B cell (primary cell): ENCODE results near the gene SMU1. TPM values are rescaled to one million over a fixed set of nuclear protein-coding genes. Genes with fewer than 3 reads are reported as not detected.

Source experiments
- ATAC-seq: fragments of 200-7000 bp; cut with Tn5 transposase; one replicate; pipeline ENCODE4 v1.10.0; 2021; ENCODE audit warnings: low read depth, mild to moderate bottlenecking, moderate number of reproducible peaks, moderate library complexity
- CTCF ChIA-PET: fragments of 350-600 bp; sonication (Branson Sonifier 250); formaldehyde crosslinking; loops from one replicate; lab custom pipeline; 2021; ENCODE audit warnings: antibody characterized with exemption, inconsistent platforms; lab: Charles Lee
- POLR2A ChIA-PET: fragments of 350-600 bp; sonication (Branson Sonifier 250); formaldehyde crosslinking; loops from one replicate; lab custom pipeline; 2021; ENCODE audit warnings: antibody characterized with exemption; lab: Charles Lee
- DNase-seq: peaks from one replicate; pipeline ENCODE4 v3.0.0; 2013
- H2AFZ ChIP-seq: 2 replicates; pipeline ENCODE4 v1.6.1; 2012; ENCODE audit warnings: mild to moderate bottlenecking, low read depth, low read length; ENCODE audit not compliant: insufficient read depth, poor library complexity, severe bottlenecking
- H3K27ac ChIP-seq, 2 donors: 1 replicate in 1 of 2; 2 replicates in 1 of 2; pipeline ENCODE4 v1.5.1; 2012 to 2013; ENCODE audit warnings: low read length in 2 of 2, mild to moderate bottlenecking in 2 of 2, moderate library complexity in 1 of 2
- H3K27me3 ChIP-seq, 4 experiments: fragments of 200-600 bp in 1 of 4; sonication (generic) in 1 of 4; replicated peaks in 1 of 4; 1 replicate in 2 of 4; 2 replicates in 2 of 4; pipeline versions ENCODE4 v1.6.1 to v1.7.0; 2013 to 2016; ENCODE audit warnings: low read length in 3 of 4, mild to moderate bottlenecking in 2 of 4, mixed read lengths in 1 of 4, moderate library complexity in 1 of 4; ENCODE audit not compliant: insufficient read depth in 4 of 4, control insufficient read depth in 3 of 4; ENCODE audit errors: control extremely low read depth in 1 of 4
- H3K36me3 ChIP-seq, 2 experiments: replicated peaks in 1 of 2; 1 replicate in 1 of 2; 2 replicates in 1 of 2; pipeline versions ENCODE4 v1.6.1 to v1.7.1; 2013; ENCODE audit warnings: low read length in 1 of 2; ENCODE audit not compliant: insufficient read depth in 2 of 2, control insufficient read depth in 1 of 2; ENCODE audit errors: control extremely low read depth in 1 of 2, extremely low read depth in 1 of 2
- H3K4me1 ChIP-seq, 2 donors: fragments of 200-600 bp in 1 of 2; sonication (generic) in 1 of 2; 1 replicate in 1 of 2; 2 replicates in 1 of 2; pipeline versions ENCODE4 v1.5.1 to v1.6.1; 2013 to 2017; ENCODE audit warnings: low read length in 2 of 2; ENCODE audit not compliant: control insufficient read depth in 2 of 2, insufficient read depth in 2 of 2
- H3K4me2 ChIP-seq: replicated peaks from 2 replicates; pipeline ENCODE3; 2012; ENCODE audit warnings: mild to moderate bottlenecking, low read depth, low read length; ENCODE audit not compliant: poor library complexity, severe bottlenecking
- H3K4me3 ChIP-seq, 5 experiments: fragments of 200-600 bp in 1 of 5; sonication (generic) in 1 of 5; 1 replicate in 3 of 5; 2 replicates in 2 of 5; pipeline versions ENCODE4 v1.5.1 to v1.7.0; 2011 to 2016; ENCODE audit warnings: low read length in 4 of 5, mild to moderate bottlenecking in 4 of 5, low read depth in 2 of 5, control low read depth in 1 of 5, moderate library complexity in 1 of 5; ENCODE audit not compliant: insufficient read depth in 1 of 5; ENCODE audit errors: control extremely low read depth in 1 of 5, extremely low read depth in 1 of 5
- H3K79me2 ChIP-seq: fragments of 200-600 bp; sonication (generic); one replicate; pipeline ENCODE4 v1.6.0; 2016; ENCODE audit warnings: low read length; ENCODE audit not compliant: control insufficient read depth, insufficient read depth
- H3K9ac ChIP-seq: fragments of 200-600 bp; sonication (generic); 2 replicates; pipeline ENCODE4 v1.6.1; 2017; ENCODE audit warnings: mild to moderate bottlenecking, low read length, moderate library complexity
- H3K9me3 ChIP-seq, 3 donors: one replicate each; pipeline versions ENCODE4 v1.6.1 to v1.7.1; 2013; ENCODE audit warnings: low read length in 2 of 3; ENCODE audit not compliant: control insufficient read depth in 2 of 3, insufficient read depth in 1 of 3; ENCODE audit errors: control extremely low read depth in 1 of 3
- H4K20me1 ChIP-seq: 2 replicates; pipeline ENCODE4 v1.6.0; 2012; ENCODE audit warnings: mild to moderate bottlenecking, low read length; ENCODE audit not compliant: insufficient read depth, control insufficient read depth, poor library complexity, severe bottlenecking
- H3K27ac Mint-ChIP-seq: one replicate; pipeline ENCODE4 v1.8.0; 2021; ENCODE audit warnings: mixed read lengths
- H3K27me3 Mint-ChIP-seq: one replicate; pipeline ENCODE4 v1.8.0; 2021; ENCODE audit warnings: mixed read lengths
- H3K4me1 Mint-ChIP-seq: one replicate; pipeline ENCODE4 v1.8.0; 2021; ENCODE audit warnings: mixed read lengths
- H3K4me3 Mint-ChIP-seq: one replicate; pipeline ENCODE4 v1.8.0; 2021; ENCODE audit warnings: mixed read lengths
- H3K9me3 Mint-ChIP-seq: one replicate; pipeline ENCODE4 v1.8.0; 2022; ENCODE audit warnings: mixed read lengths; ENCODE audit not compliant: insufficient read depth
- EZH2 ChIP-seq: IDR thresholded peaks from 2 replicates; pipeline ENCODE4 v1.6.1; 2012; ENCODE audit warnings: borderline replicate concordance, low read depth, mild to moderate bottlenecking, moderate library complexity, low read length; ENCODE audit not compliant: insufficient read depth, poor library complexity, severe bottlenecking
- WGBS: methylation state at CpG from one replicate; pipeline ENCODE4 v1.1.5; 2013; ENCODE audit warnings: missing lambda C conversion rate; ENCODE audit not compliant: insufficient coverage; 5-methylcytosine and 5-hydroxymethylcytosine counted together
- intact Hi-C: fragments of 100-400 bp; cut with micrococcal nuclease; formaldehyde crosslinking; loops from one replicate; pipeline ENCODE4 v1.10.0; 2022
- polyA plus RNA-seq: library from polyadenylated mRNA; depleted of rRNA; stranded (reverse); fragments of >200 nt; gene quantifications from 2 replicates; pipeline ENCODE4 v1.2.3, GENCODE V29; 2012
- total RNA-seq, 2 donors: library from RNA; stranded (reverse); fragments of 120-200 nt in 1 of 2; gene quantifications; 1 replicate in 1 of 2; 2 replicates in 1 of 2; pipeline versions ENCODE4 v1.2.3 to v1.2.4, GENCODE V29; 2013 to 2022
- TF ChIP-seq, protein P1 (sequence below): fragments of 200-600 bp; IDR thresholded peaks from one replicate; pipeline ENCODE4 v1.8.0; 2022; ENCODE audit warnings: antibody characterized with exemption, mild to moderate bottlenecking

The SMU1 gene
- total and polyA plus RNA-seq, 2 donors (not counting 1 experiment from before 2014, with no cell fraction given): 6.2 to 26.3 TPM

DNA sequence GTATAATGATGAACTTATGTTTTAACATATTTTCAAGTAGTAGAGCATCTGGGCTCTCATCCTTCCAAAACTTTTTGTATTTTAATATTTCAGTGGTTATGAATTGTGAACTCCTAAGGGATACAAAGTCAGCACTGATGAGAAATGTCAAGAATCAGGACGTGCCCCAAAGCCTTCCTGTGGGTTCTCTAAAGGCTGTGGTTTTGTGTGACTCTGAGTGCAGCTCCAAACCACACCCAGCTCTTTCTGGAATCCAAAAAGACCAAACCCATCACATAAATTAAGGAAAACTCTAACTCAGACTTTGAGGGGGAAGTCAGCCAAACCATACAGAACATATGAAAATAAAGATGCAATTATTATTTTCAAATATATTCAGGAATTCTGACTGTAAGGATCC lies 40.8 kb upstream of the SMU1 start:
- Mint-ChIP-seq H3K4me3 (peak overlapping the region; percentile 29), H3K27me3 (no peaks in the 10 kb centered on the region), H3K9me3 (no peaks in the 10 kb centered on the region), H3K4me1 (peaks cover 56% of the 10 kb centered on the region), H3K27ac (peak overlapping the region; percentile 96)
- Histone ChIP-seq H3K4me3 (no peak overlapping the region), H4K20me1 (peaks cover 17% of the 10 kb centered on the region), H3K27ac (peak overlapping the region; percentile 69 to 84), H3K9ac (peak overlapping the region; percentile 41), H3K4me2 (peak overlapping the region; percentile 53), H3K9me3 (no peaks in the 10 kb centered on the region), H3K27me3 (no peaks in the 10 kb centered on the region), H3K4me1 (peaks cover 33 to 46% of the 10 kb centered on the region in 2 donors), H3K36me3 (peaks cover 8 to 77% of the 10 kb centered on the region in 2 experiments), H3K79me2 (peaks cover 88% of the 10 kb centered on the region), H2AFZ (no peak overlapping the region)
- intact Hi-C loops: no loop called here
- ChIA-PET POLR2A (interaction anchor here (1.0 kb wide), 1 partner anchor 45 kb away, joined by 3 read pairs; no protein-coding TSS in a partner anchor), CTCF (interaction anchor here (0.7 to 3.8 kb wide), 4 partner anchors 9 to 109 kb away, joined by 3 to 16 read pairs (median 3); no protein-coding TSS in a partner anchor)
- TF ChIP-seq, protein P1, sequence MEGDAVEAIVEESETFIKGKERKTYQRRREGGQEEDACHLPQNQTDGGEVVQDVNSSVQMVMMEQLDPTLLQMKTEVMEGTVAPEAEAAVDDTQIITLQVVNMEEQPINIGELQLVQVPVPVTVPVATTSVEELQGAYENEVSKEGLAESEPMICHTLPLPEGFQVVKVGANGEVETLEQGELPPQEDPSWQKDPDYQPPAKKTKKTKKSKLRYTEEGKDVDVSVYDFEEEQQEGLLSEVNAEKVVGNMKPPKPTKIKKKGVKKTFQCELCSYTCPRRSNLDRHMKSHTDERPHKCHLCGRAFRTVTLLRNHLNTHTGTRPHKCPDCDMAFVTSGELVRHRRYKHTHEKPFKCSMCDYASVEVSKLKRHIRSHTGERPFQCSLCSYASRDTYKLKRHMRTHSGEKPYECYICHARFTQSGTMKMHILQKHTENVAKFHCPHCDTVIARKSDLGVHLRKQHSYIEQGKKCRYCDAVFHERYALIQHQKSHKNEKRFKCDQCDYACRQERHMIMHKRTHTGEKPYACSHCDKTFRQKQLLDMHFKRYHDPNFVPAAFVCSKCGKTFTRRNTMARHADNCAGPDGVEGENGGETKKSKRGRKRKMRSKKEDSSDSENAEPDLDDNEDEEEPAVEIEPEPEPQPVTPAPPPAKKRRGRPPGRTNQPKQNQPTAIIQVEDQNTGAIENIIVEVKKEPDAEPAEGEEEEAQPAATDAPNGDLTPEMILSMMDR: no peak
- TF ChIP-seq EZH2: no peak
- no CpG with 5 or more reads among the region's 1 CpG for WGBS
- no peak for DNase-seq
- ATAC-seq: no peak

DNA sequence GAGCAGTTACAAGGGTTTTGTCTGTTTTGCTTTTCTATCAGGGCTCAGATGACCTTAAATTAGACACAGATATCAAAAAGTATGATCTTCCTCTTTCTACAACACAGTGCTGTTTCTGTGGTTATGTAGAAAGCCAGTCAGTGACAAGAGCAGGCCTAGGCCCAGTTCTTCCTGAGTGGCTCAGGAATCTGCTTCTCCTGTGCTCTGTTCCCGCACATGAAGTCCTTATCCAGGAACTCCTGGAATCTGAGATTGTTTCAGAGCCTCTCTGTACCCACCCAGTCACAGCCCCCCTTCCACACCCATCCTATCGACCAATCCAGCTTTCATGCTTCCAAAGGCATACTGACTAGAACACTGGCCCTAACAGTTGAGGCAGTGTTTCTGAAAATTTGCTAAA lies 40.4 kb upstream of the SMU1 start:
- H3K9me3 ChIP-seq: no peaks in the 10 kb centered on the region
- peak overlapping the region; percentile 41 for H3K9ac ChIP-seq
- no peak overlapping the region for H3K4me3 ChIP-seq
- no peak overlapping the region for H2AFZ ChIP-seq
- Mint-ChIP-seq H3K27ac (peak overlapping the region; percentile 96), H3K4me1 (peaks cover 55% of the 10 kb centered on the region), H3K4me3 (peak overlapping the region; percentile 76), H3K9me3 (no peaks in the 10 kb centered on the region), H3K27me3 (no peaks in the 10 kb centered on the region)
- peak; percentile 53 for DNase-seq
- intact Hi-C loops: no loop called here
- H3K4me2 ChIP-seq: peak overlapping the region; percentile 53
- peak overlapping the region; percentile 69 to 84 for H3K27ac ChIP-seq
- H3K36me3 ChIP-seq: peaks cover 8 to 77% of the 10 kb centered on the region in 2 experiments
- H3K79me2 ChIP-seq: peaks cover 87% of the 10 kb centered on the region
- WGBS: 38% methylated on average over 1 of the region's 2 CpGs
- peak; percentile 78 for ATAC-seq
- TF ChIP-seq EZH2: no peak
- TF ChIP-seq, protein P1: no peak
- peaks cover 21% of the 10 kb centered on the region for H4K20me1 ChIP-seq
- POLR2A ChIA-PET: interaction anchor here (1.0 kb wide), 1 partner anchor 46 kb away, joined by 3 read pairs; no protein-coding TSS in a partner anchor
- no peaks in the 10 kb centered on the region for H3K27me3 ChIP-seq
- CTCF ChIA-PET: interaction anchor here (0.7 to 3.8 kb wide), 5 partner anchors 10 to 110 kb away, joined by 3 to 16 read pairs (median 3); no protein-coding TSS in a partner anchor
- H3K4me1 ChIP-seq: peaks cover 33 to 43% of the 10 kb centered on the region in 2 donors
